Neural progenitor cell (in vitro differentiated cells): ENCODE results near the gene RPS6KA1. TPM values are rescaled to one million over a fixed set of nuclear protein-coding genes. Genes with fewer than 3 reads are reported as not detected.

Experiments
- DNase-seq: peaks from one replicate; pipeline ENCODE4 v3.0.0-alpha.2; 2016; ENCODE audit warnings: low spot score
- H2AFZ ChIP-seq: fragments of 200-600 bp; sonication (generic); replicated peaks from 2 replicates; pipeline ENCODE4 v1.6.1; 2016; ENCODE audit warnings: antibody characterized with exemption
- H3F3A ChIP-seq: fragments of 200-600 bp; sonication (generic); 2 replicates; pipeline ENCODE4 v1.6.1; 2016; ENCODE audit warnings: antibody characterized with exemption, low read depth
- H3K27ac ChIP-seq: fragments of 200-600 bp; sonication (generic); 2 replicates; pipeline ENCODE4 v1.5.1; 2016; ENCODE audit warnings: mild to moderate bottlenecking
- H3K27me3 ChIP-seq: fragments of 200-600 bp; sonication (generic); 2 replicates; pipeline ENCODE4 v1.6.1; 2016; ENCODE audit warnings: mild to moderate bottlenecking, moderate library complexity
- H3K36me3 ChIP-seq: fragments of 200-600 bp; sonication (generic); 2 replicates; pipeline ENCODE4 v1.5.1; 2016
- H3K4me1 ChIP-seq: fragments of 200-600 bp; sonication (generic); 2 replicates; pipeline ENCODE4 v1.6.1; 2016; ENCODE audit warnings: mixed run types
- H3K4me2 ChIP-seq: fragments of 200-600 bp; sonication (generic); 2 replicates; pipeline ENCODE4 v1.6.1; 2016
- H3K4me3 ChIP-seq: fragments of 200-600 bp; sonication (generic); 2 replicates; pipeline ENCODE4 v1.5.1; 2016
- H3K79me2 ChIP-seq: fragments of 200-600 bp; sonication (generic); 2 replicates; pipeline ENCODE4 v1.6.1; 2016; ENCODE audit warnings: low read depth
- H3K9ac ChIP-seq: fragments of 200-600 bp; sonication (generic); 2 replicates; pipeline ENCODE4 v1.6.1; 2016
- H3K9me3 ChIP-seq: fragments of 200-600 bp; sonication (generic); 2 replicates; pipeline ENCODE4 v1.5.1; 2016; ENCODE audit warnings: low read depth
- H4K20me1 ChIP-seq: fragments of 200-600 bp; sonication (generic); 2 replicates; pipeline ENCODE4 v1.6.1; 2016; ENCODE audit warnings: low read depth
- H3K27ac Mint-ChIP-seq: 3 replicates; pipeline ENCODE4 v1.8.0; 2021; ENCODE audit warnings: mixed read lengths
- H3K27me3 Mint-ChIP-seq: 2 replicates; pipeline ENCODE4 v1.8.0; 2022; ENCODE audit warnings: low read depth, mild to moderate bottlenecking, inconsistent platforms, moderate library complexity, mixed read lengths; ENCODE audit not compliant: insufficient read depth
- H3K36me3 Mint-ChIP-seq: 3 replicates; pipeline ENCODE4 v1.8.0; 2021; ENCODE audit warnings: mixed read lengths
- H3K4me1 Mint-ChIP-seq: 3 replicates; pipeline ENCODE4 v1.8.0; 2021; ENCODE audit warnings: mixed read lengths
- H3K4me3 Mint-ChIP-seq: 3 replicates; pipeline ENCODE4 v1.8.0; 2021; ENCODE audit warnings: mild to moderate bottlenecking, moderate library complexity, mixed read lengths
- H3K9me3 Mint-ChIP-seq: 3 replicates; pipeline ENCODE4 v1.8.0; 2020; ENCODE audit warnings: mixed read lengths
- CTCF ChIP-seq: fragments of 200-600 bp; sonication (generic); IDR thresholded peaks from 2 replicates; pipeline ENCODE4 v1.5.1; 2017; ENCODE audit warnings: antibody characterized with exemption, mild to moderate bottlenecking
- EZH2 ChIP-seq: fragments of 200-600 bp; sonication (generic); IDR thresholded peaks from 2 replicates; pipeline ENCODE4 v1.6.1; 2017; ENCODE audit warnings: antibody characterized with exemption, mild to moderate bottlenecking, moderate library complexity
- EZH2phosphoT487 ChIP-seq: fragments of 200-600 bp; sonication (generic); IDR thresholded peaks from 2 replicates; pipeline ENCODE4 v1.6.1; 2017; ENCODE audit warnings: antibody characterized with exemption
- microRNA counts: library from miRNA; unstranded; fragments of <30 nt; microRNA quantifications from one replicate; lab custom pipeline; 2016
- microRNA-seq: library from miRNA; unstranded; fragments of <30 nt; microRNA quantifications from one replicate; pipeline ENCODE4, GENCODE V29; 2016
- small RNA-seq: library from RNA; depleted of rRNA; stranded (forward); fragments of <200 nt; gene quantifications from one replicate; pipeline ENCODE3, GENCODE V24; 2015
- total RNA-seq: library from RNA; depleted of rRNA; stranded (reverse); fragments of >200 nt; gene quantifications from 2 replicates; pipeline ENCODE4 v1.2.3, GENCODE V29; 2015; ENCODE audit warnings: low replicate concordance

Gene RPS6KA1
- total RNA-seq, 1 donor from 2014 or later, result 18.7 TPM

- Mint-ChIP-seq H3K36me3 (peaks cover under 1% of the 10 kb centered on the region), H3K27ac (peak overlapping the region; percentile 80), H3K9me3 (no peaks in the 10 kb centered on the region), H3K27me3 (peaks cover 15% of the 10 kb centered on the region), H3K4me3 (peak overlapping the region; percentile 62), H3K4me1 (peaks cover 41% of the 10 kb centered on the region)
- no peak for TF ChIP-seq EZH2phosphoT487
- no peak for TF ChIP-seq EZH2
- TF ChIP-seq CTCF, result no peak
- H3K79me2 ChIP-seq, result peaks cover 4% of the 10 kb centered on the region
- H2AFZ ChIP-seq, result no peak overlapping the region
- no peak overlapping the region for H3K9ac ChIP-seq
- H3F3A ChIP-seq, result peaks cover 57% of the 10 kb centered on the region
- no peaks in the 10 kb centered on the region for H4K20me1 ChIP-seq
- H3K4me2 ChIP-seq, result peak overlapping the region; percentile 77
- H3K27me3 ChIP-seq, result no peaks in the 10 kb centered on the region
- H3K9me3 ChIP-seq, result no peaks in the 10 kb centered on the region
- H3K4me3 ChIP-seq, result peak overlapping the region; percentile 62
- peak overlapping the region; percentile 99 for H3K27ac ChIP-seq
- no peaks in the 10 kb centered on the region for H3K36me3 ChIP-seq
- H3K4me1 ChIP-seq, result peaks cover 24% of the 10 kb centered on the region
- peak; percentile 24 for DNase-seq
These were observed 89.0 kb downstream of the RPS6KA1 start for GRCh38 chr1:26618561-26618960.

MicroRNAs within 50 kb of the gene (microRNA counts, 767-probe panel; counts per million panel counts)
- 460 counts per million, percentile 90 among the panel's probes with 10 or more counts for microRNA hsa-miR-1976 (lab: Ali Mortazavi, UCI)

Small RNA genes within 50 kb of the gene (microRNA-seq; reads per million reads assigned to microRNA genes)
- gene MIR1976, result 0.91 reads per million

Small RNA genes within 50 kb of the gene (small RNA-seq; reads per million reads assigned to genes)
- gene MIR1976, result not detected
- gene RF00019, result not detected
- gene RNU7-29P, result not detected

Other genes with a start within 250 kb of the RPS6KA1 start
- gene SH3BGRL3, start 249.7 kb upstream of the RPS6KA1 start, total RNA-seq, result 15.6 and 41.9 TPM in 2 replicates
- gene UBXN11, start 223.1 kb upstream of the RPS6KA1 start, total RNA-seq, result 5.9 and 10.2 TPM in 2 replicates
- 2.5 and 7.3 TPM in 2 replicates for gene CD52, start 211.8 kb upstream of the RPS6KA1 start, total RNA-seq
- gene CRYBG2, start 175.6 kb upstream of the RPS6KA1 start, total RNA-seq, result 3.0 and 6.5 TPM in 2 replicates
- not detected in 2 replicates for gene ZNF683, start 157.0 kb upstream of the RPS6KA1 start, total RNA-seq
- gene LIN28A, start 118.9 kb upstream of the RPS6KA1 start, total RNA-seq, result 1,311 and 1,384 TPM in 2 replicates
- gene DHDDS, start 97.4 kb upstream of the RPS6KA1 start, total RNA-seq, result 30.5 and 43.0 TPM in 2 replicates
- gene HMGN2, start 57.3 kb upstream of the RPS6KA1 start, total RNA-seq, result 831 and 964 TPM in 2 replicates
- 43.1 and 70.6 TPM in 2 replicates for gene ARID1A, start 166.3 kb downstream of the RPS6KA1 start, total RNA-seq